H9 (cell line): ENCODE results near the gene CFAP61. TPM values are rescaled to one million over a fixed set of nuclear protein-coding genes. Genes with fewer than 3 reads are reported as not detected.

Source experiments
- DNase-seq: peaks from one replicate; pipeline ENCODE4 v3.0.0-alpha.2; 2017
- H2AFZ ChIP-seq: one replicate; pipeline ENCODE4 v1.6.1; 2013; ENCODE audit warnings: mild to moderate bottlenecking, low read length, control low read depth, moderate library complexity
- H2AK5ac ChIP-seq: 2 replicates; pipeline ENCODE4 v1.6.1; 2013; ENCODE audit warnings: low read length, control low read depth, mixed read lengths; ENCODE audit not compliant: insufficient read length
- H2BK120ac ChIP-seq: one replicate; pipeline ENCODE4 v1.6.1; 2013; ENCODE audit warnings: low read depth, mild to moderate bottlenecking, low read length, control low read depth, inconsistent platforms; ENCODE audit not compliant: poor library complexity, severe bottlenecking
- H2BK12ac ChIP-seq: 2 replicates; pipeline ENCODE4 v1.6.1; 2013; ENCODE audit warnings: low read length, control low read depth, mixed read lengths, low read depth; ENCODE audit not compliant: insufficient read length
- H2BK15ac ChIP-seq: 2 replicates; pipeline ENCODE4 v1.6.1; 2013; ENCODE audit warnings: low read depth, low read length, control low read depth
- H2BK20ac ChIP-seq: one replicate; pipeline ENCODE4 v1.6.1; 2013; ENCODE audit warnings: low read depth, mild to moderate bottlenecking, low read length, control low read depth, inconsistent platforms; ENCODE audit not compliant: poor library complexity, severe bottlenecking
- H2BK5ac ChIP-seq: 2 replicates; pipeline ENCODE4 v1.6.1; 2013; ENCODE audit warnings: low read length, control low read depth, mixed read lengths; ENCODE audit not compliant: insufficient read length
- H3K14ac ChIP-seq: 2 replicates; pipeline ENCODE4 v1.6.1; 2013; ENCODE audit warnings: low read length, control low read depth; ENCODE audit not compliant: insufficient read depth
- H3K18ac ChIP-seq: 2 replicates; pipeline ENCODE4 v1.6.1; 2013; ENCODE audit warnings: low read depth, mild to moderate bottlenecking, mixed read lengths, low read length, control low read depth; ENCODE audit not compliant: insufficient read length
- H3K23ac ChIP-seq: 2 replicates; pipeline ENCODE4 v1.6.1; 2013; ENCODE audit warnings: low read length, control low read depth, mixed read lengths, low read depth; ENCODE audit not compliant: insufficient read length
- H3K23me2 ChIP-seq: 2 replicates; pipeline ENCODE4 v1.6.1; 2013; ENCODE audit warnings: low read depth, mild to moderate bottlenecking, mixed read lengths, low read length, control low read depth; ENCODE audit not compliant: insufficient read length, poor library complexity, severe bottlenecking
- H3K27ac ChIP-seq: 2 replicates; pipeline ENCODE4 v1.5.1; 2013; ENCODE audit warnings: low read length, control low read depth, mixed read lengths, low read depth; ENCODE audit not compliant: insufficient read length
- H3K27me3 ChIP-seq: 2 replicates; pipeline ENCODE4 v1.6.1; 2013; ENCODE audit warnings: low read length, control low read depth, inconsistent platforms; ENCODE audit not compliant: insufficient read depth
- H3K4ac ChIP-seq: 2 replicates; pipeline ENCODE4 v1.6.1; 2013; ENCODE audit warnings: low read depth, mild to moderate bottlenecking, control low read depth, inconsistent platforms, low read length, moderate library complexity
- H3K4me1 ChIP-seq: 2 replicates; pipeline ENCODE4 v1.6.1; 2013; ENCODE audit warnings: low read length, control low read depth, inconsistent platforms; ENCODE audit not compliant: insufficient read depth
- H3K4me2 ChIP-seq: 2 replicates; pipeline ENCODE4 v1.6.1; 2013; ENCODE audit warnings: low read length, control low read depth, mixed read lengths; ENCODE audit not compliant: insufficient read length, insufficient read depth
- H3K56ac ChIP-seq: 2 replicates; pipeline ENCODE4 v1.6.1; 2013; ENCODE audit warnings: low read depth, mild to moderate bottlenecking, mixed read lengths, low read length, control low read depth; ENCODE audit not compliant: insufficient read length
- H3K79me1 ChIP-seq: 2 replicates; pipeline ENCODE4 v1.6.1; 2013; ENCODE audit warnings: low read depth, mild to moderate bottlenecking, moderate library complexity, low read length, control low read depth, inconsistent platforms; ENCODE audit not compliant: insufficient read depth, poor library complexity, severe bottlenecking
- H3K79me2 ChIP-seq: 2 replicates; pipeline ENCODE4 v1.6.1; 2013; ENCODE audit warnings: low read length, control low read depth, inconsistent platforms; ENCODE audit not compliant: insufficient read depth
- H3K9ac ChIP-seq: 2 replicates; pipeline ENCODE4 v1.6.1; 2013; ENCODE audit warnings: low read length, control low read depth, mixed read lengths; ENCODE audit not compliant: insufficient read length; ENCODE audit errors: extremely low read depth
- H3K9me3 ChIP-seq: one replicate; pipeline ENCODE4 v1.6.1; 2013; ENCODE audit warnings: low read depth, low read length, inconsistent platforms; ENCODE audit not compliant: control insufficient read depth
- H3T11ph ChIP-seq: one replicate; pipeline ENCODE4 v1.6.1; 2013; ENCODE audit warnings: mild to moderate bottlenecking, low read length, control low read depth, inconsistent platforms
- H4K20me1 ChIP-seq: one replicate; pipeline ENCODE4 v1.6.1; 2013; ENCODE audit not compliant: control insufficient read depth, insufficient read length, insufficient read depth
- H4K5ac ChIP-seq: 2 replicates; pipeline ENCODE4 v1.6.1; 2013; ENCODE audit warnings: low read depth, mild to moderate bottlenecking, mixed read lengths, low read length, control low read depth; ENCODE audit not compliant: insufficient read length
- H4K8ac ChIP-seq: replicated peaks from 2 replicates; pipeline ENCODE4 v1.6.1; 2013; ENCODE audit warnings: low read length, control low read depth, mixed read lengths, low read depth; ENCODE audit not compliant: insufficient read length
- H4K91ac ChIP-seq: 2 replicates; pipeline ENCODE4 v1.6.1; 2013; ENCODE audit warnings: low read depth, mild to moderate bottlenecking, moderate library complexity, mixed read lengths, low read length, control low read depth; ENCODE audit not compliant: insufficient read length
- H3K27ac Mint-ChIP-seq, 3 experiments: 2 replicates in 2 of 3; 3 replicates in 1 of 3; pipeline ENCODE4 v1.8.0; 2020 to 2021; ENCODE audit warnings: mixed read lengths in 3 of 3, mild to moderate bottlenecking in 1 of 3, moderate library complexity in 1 of 3
- H3K27me3 Mint-ChIP-seq: 2 replicates; pipeline ENCODE4 v1.8.0; 2021; ENCODE audit warnings: low read depth, mild to moderate bottlenecking, moderate library complexity, mixed read lengths
- H3K36me3 Mint-ChIP-seq, 3 experiments: 2 replicates in 2 of 3; 3 replicates in 1 of 3; pipeline ENCODE4 v1.8.0; 2020 to 2021; ENCODE audit warnings: low read depth in 3 of 3, mixed read lengths in 3 of 3; ENCODE audit not compliant: insufficient read depth in 1 of 3
- H3K4me1 Mint-ChIP-seq, 2 experiments: 2 replicates each; pipeline ENCODE4 v1.8.0; 2020; ENCODE audit warnings: mixed read lengths in 2 of 2
- H3K4me3 Mint-ChIP-seq, 2 experiments: 2 replicates in 1 of 2; 3 replicates in 1 of 2; pipeline ENCODE4 v1.8.0; 2020 to 2021; ENCODE audit warnings: mild to moderate bottlenecking in 2 of 2, mixed read lengths in 2 of 2, moderate library complexity in 1 of 2
- H3K9me3 Mint-ChIP-seq, 2 experiments: 2 replicates in 1 of 2; 3 replicates in 1 of 2; pipeline ENCODE4 v1.8.0; 2020; ENCODE audit warnings: mild to moderate bottlenecking in 2 of 2, mixed read lengths in 2 of 2, moderate library complexity in 1 of 2
- WGBS: extraction: QIAGEN DNeasy Blood & Tissue Kit; methylation state at CpG from one replicate; pipeline ENCODE4 v1.1.7; 2013; ENCODE audit warnings: missing lambda C conversion rate, low lambda C conversion rate, mixed read lengths; ENCODE audit not compliant: insufficient read length; ENCODE audit errors: extremely low coverage; 5-methylcytosine and 5-hydroxymethylcytosine counted together
- total RNA-seq: library from RNA; stranded (reverse); gene quantifications from 2 replicates; pipeline ENCODE4 v1.2.1, GENCODE V29; 2021
- TF ChIP-seq, protein P1 (sequence below): fragments of 200-600 bp; sonication (generic); conservative IDR thresholded peaks from 3 replicates; pipeline ENCODE4 v1.8.0; 2021; ENCODE audit warnings: antibody characterized with exemption, mild to moderate bottlenecking

Gene CFAP61
- total RNA-seq, 1 experiment from 2014 or later: 0.44 TPM

DNA sequence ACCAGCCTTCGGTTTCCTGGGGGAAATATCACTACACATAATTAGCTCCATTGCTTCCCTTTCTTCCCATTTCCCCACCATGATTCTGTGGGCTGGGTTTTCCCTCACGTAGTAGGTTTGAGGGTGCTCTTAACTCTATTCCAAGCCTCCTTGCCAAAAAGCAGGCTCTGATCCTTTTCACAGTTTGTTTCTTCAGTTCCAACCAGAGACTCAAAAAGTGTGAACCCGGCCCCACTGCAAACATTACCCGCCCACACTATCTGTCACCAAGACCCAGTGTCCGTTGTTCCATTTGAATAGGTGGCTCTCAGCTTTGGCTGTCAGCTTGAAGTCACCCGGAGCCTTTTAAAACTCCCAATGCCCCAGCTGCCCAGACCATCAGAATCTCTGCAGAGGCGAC is 47.0 kb upstream of the CFAP61 start:
- no peaks in the 10 kb centered on the region for H3K27me3 ChIP-seq
- H3K27ac ChIP-seq: no peak overlapping the region
- H3T11ph ChIP-seq: no peak overlapping the region
- no peak overlapping the region for H2AK5ac ChIP-seq
- no peak overlapping the region for H3K4me2 ChIP-seq
- H3K56ac ChIP-seq: no peak overlapping the region
- no peaks in the 10 kb centered on the region for H3K9me3 ChIP-seq
- no peaks in the 10 kb centered on the region for H3K23me2 ChIP-seq
- Mint-ChIP-seq H3K9me3 (no peaks in the 10 kb centered on the region), H3K27ac (no peak overlapping the region), H3K4me1 (peaks cover 18% of the 10 kb centered on the region in 2 experiments), H3K36me3 (no peaks in the 10 kb centered on the region), H3K27me3 (peaks cover 1% of the 10 kb centered on the region; the same call in 1 of the 2 replicates), H3K4me3 (no peak overlapping the region)
- DNase-seq: no peak
- no peak overlapping the region for H3K23ac ChIP-seq
- H4K91ac ChIP-seq: no peak overlapping the region
- TF ChIP-seq, protein P1, sequence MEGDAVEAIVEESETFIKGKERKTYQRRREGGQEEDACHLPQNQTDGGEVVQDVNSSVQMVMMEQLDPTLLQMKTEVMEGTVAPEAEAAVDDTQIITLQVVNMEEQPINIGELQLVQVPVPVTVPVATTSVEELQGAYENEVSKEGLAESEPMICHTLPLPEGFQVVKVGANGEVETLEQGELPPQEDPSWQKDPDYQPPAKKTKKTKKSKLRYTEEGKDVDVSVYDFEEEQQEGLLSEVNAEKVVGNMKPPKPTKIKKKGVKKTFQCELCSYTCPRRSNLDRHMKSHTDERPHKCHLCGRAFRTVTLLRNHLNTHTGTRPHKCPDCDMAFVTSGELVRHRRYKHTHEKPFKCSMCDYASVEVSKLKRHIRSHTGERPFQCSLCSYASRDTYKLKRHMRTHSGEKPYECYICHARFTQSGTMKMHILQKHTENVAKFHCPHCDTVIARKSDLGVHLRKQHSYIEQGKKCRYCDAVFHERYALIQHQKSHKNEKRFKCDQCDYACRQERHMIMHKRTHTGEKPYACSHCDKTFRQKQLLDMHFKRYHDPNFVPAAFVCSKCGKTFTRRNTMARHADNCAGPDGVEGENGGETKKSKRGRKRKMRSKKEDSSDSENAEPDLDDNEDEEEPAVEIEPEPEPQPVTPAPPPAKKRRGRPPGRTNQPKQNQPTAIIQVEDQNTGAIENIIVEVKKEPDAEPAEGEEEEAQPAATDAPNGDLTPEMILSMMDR: no peak
- H3K4me1 ChIP-seq: no peaks in the 10 kb centered on the region
- no peak overlapping the region for H2BK5ac ChIP-seq
- H2BK120ac ChIP-seq: no peak overlapping the region
- no peak overlapping the region for H3K4ac ChIP-seq
- H4K5ac ChIP-seq: no peak overlapping the region
- H2BK12ac ChIP-seq: no peak overlapping the region
- H2BK20ac ChIP-seq: no peak overlapping the region
- peaks cover 4% of the 10 kb centered on the region for H4K20me1 ChIP-seq
- H3K9ac ChIP-seq: no peak overlapping the region
- no peaks in the 10 kb centered on the region for H3K79me1 ChIP-seq
- H3K18ac ChIP-seq: no peak overlapping the region
- no peak overlapping the region for H2BK15ac ChIP-seq
- no CpG with 5 or more reads among the region's 7 CpGs for WGBS
- H3K14ac ChIP-seq: no peak overlapping the region
- H3K79me2 ChIP-seq: no peaks in the 10 kb centered on the region
- no peak overlapping the region for H4K8ac ChIP-seq
- H2AFZ ChIP-seq: no peak overlapping the region
